ENCODE data around the gene ARIH1.

The ARIH1 gene

GRCh38 chr15:72488558-72488957 lies 14.4 kb downstream of the ARIH1 start:
- DNase-seq: no peak

- no peak for DNase-seq
Observed at GRCh38 chr15:72489943-72490554, 15.9 kb downstream of the ARIH1 start.

- DNase-seq: no peak
Observed at GRCh38 chr15:72491768-72492167, 17.6 kb downstream of the ARIH1 start.

GRCh38 chr15:72492733-72493132 lies 18.6 kb downstream of the ARIH1 start:
- DNase-seq: no peak

- DNase-seq: no peak
Observed at GRCh38 chr15:72493220-72493619, 19.1 kb downstream of the ARIH1 start.

- DNase-seq: no peak
Observed at GRCh38 chr15:72495007-72495406, 20.9 kb downstream of the ARIH1 start.

GRCh38 chr15:72496783-72497182 lies 22.7 kb downstream of the ARIH1 start:
- DNase-seq: no peak

- DNase-seq: no peak
Observed at GRCh38 chr15:72497402-72497801, 23.3 kb downstream of the ARIH1 start.

GRCh38 chr15:72502220-72502809 lies 28.2 kb downstream of the ARIH1 start:
- no peak for DNase-seq

- DNase-seq: no peak
Observed at GRCh38 chr15:72503147-72503546, 29.0 kb downstream of the ARIH1 start.

- no peak for DNase-seq
Observed at GRCh38 chr15:72507402-72508092, 33.4 kb downstream of the ARIH1 start.

GRCh38 chr15:72509484-72509883 lies 35.4 kb downstream of the ARIH1 start:
- DNase-seq: no peak

- no peak for DNase-seq
Observed at GRCh38 chr15:72511536-72511935, 37.4 kb downstream of the ARIH1 start.

GRCh38 chr15:72515591-72516389 lies 41.7 kb downstream of the ARIH1 start:
- DNase-seq: no peak

- no peak for DNase-seq
Observed at GRCh38 chr15:72516777-72517176, 42.6 kb downstream of the ARIH1 start.

GRCh38 chr15:72521682-72522081 lies 47.6 kb downstream of the ARIH1 start:
- peak; percentile 39 for DNase-seq

- DNase-seq: peak; percentile 49
Observed at GRCh38 chr15:72532991-72533601, 59.0 kb downstream of the ARIH1 start.

GRCh38 chr15:72534523-72534922 lies 60.4 kb downstream of the ARIH1 start:
- peak; percentile 65 for DNase-seq

GRCh38 chr15:72535911-72536310 lies 61.8 kb downstream of the ARIH1 start:
- no peak for DNase-seq

- DNase-seq: no peak
Observed at GRCh38 chr15:72536506-72536905, 62.4 kb downstream of the ARIH1 start.

GRCh38 chr15:72538931-72539330 lies 64.8 kb downstream of the ARIH1 start:
- DNase-seq: no peak

- DNase-seq: no peak
Observed at GRCh38 chr15:72540606-72541237, 66.6 kb downstream of the ARIH1 start.

- DNase-seq: no peak
Observed at GRCh38 chr15:72541674-72542073, 67.5 kb downstream of the ARIH1 start.
